Motor neuron (in vitro differentiated cells): ENCODE results near the gene PGLYRP4. TPM values are rescaled to one million over a fixed set of nuclear protein-coding genes. Genes with fewer than 3 reads are reported as not detected.

Experiments used
- ATAC-seq, 8 experiments: fragments of 200-7000 bp; cut with Tn5 transposase; replicated peaks in 6 of 8; 2 replicates each; pipeline ENCODE4 v1.8.0; 2021; ENCODE audit warnings: mild to moderate bottlenecking in 8 of 8, moderate library complexity in 8 of 8
- H3K27ac ChIP-seq, 2 donors: fragments of 250-450 bp; sonication (Bioruptor Pico); 2 replicates each; pipeline ENCODE4 v1.9.0; 2021; ENCODE audit warnings: antibody characterized with exemption in 2 of 2, mild to moderate bottlenecking in 2 of 2, moderate library complexity in 1 of 2
- H3K4me1 ChIP-seq, 2 donors: fragments of 250-450 bp; sonication (Bioruptor Pico); replicated peaks in 1 of 2; 2 replicates each; pipeline ENCODE4 v1.6.1; 2021; ENCODE audit warnings: antibody characterized with exemption in 2 of 2, mild to moderate bottlenecking in 2 of 2, moderate library complexity in 1 of 2
- H3K4me3 ChIP-seq, 5 donors: fragments of 250-450 bp; sonication (Bioruptor Pico); 2 replicates each; pipeline ENCODE4 v1.9.0; 2021; ENCODE audit warnings: antibody characterized with exemption in 5 of 5, mild to moderate bottlenecking in 5 of 5, moderate library complexity in 4 of 5
- WGBS, 10 experiments: fragments of 450-650 bp; shearing (Covaris generic); methylation state at CpG; one replicate each; pipeline ENCODE4 v1.0.0; 2022; 5-methylcytosine and 5-hydroxymethylcytosine counted together
- in situ Hi-C, 9 experiments: fragments of 400-800 bp; cut with MboI; loops; one replicate each; pipeline ENCODE4 v1.15.0; 2021; ENCODE audit warnings: low sequenced_read_pairs in 9 of 9, low pct_unique_long_range_greater_than_20kb in 2 of 9; ENCODE audit not compliant: unreplicated experiment in 9 of 9
- total RNA-seq, 8 experiments: library from RNA; unstranded; fragments of 300-600 nt; gene quantifications; 2 replicates each; pipeline versions ENCODE4 v1.2.3 to v1.2.4, GENCODE V29; 2022

PGLYRP4 gene
- total RNA-seq, result under 1 TPM in 2 of 8 experiments, not detected in 6; 0.17 to 0.66 TPM

GRCh38 chr1:153348511-153349362 lies at the start of gene PGLYRP4:
Gene PGLYRP4, minus strand, starts transcription at chr1:153348841. Its CDS starts 909 bp downstream, at chr1:153347932.
- H3K27ac ChIP-seq, result no peak within 1 kb of the TSS
- no peak within 1 kb of the TSS for H3K4me3 ChIP-seq
- H3K4me1 ChIP-seq, result peaks cover 0 to 6% of the 10 kb centered on the region in 2 donors
- ATAC-seq, result peak in 3 of 8 experiments; percentile 23 to 51 (median 30)
- 18 to 58% (median 47%) methylated on average over 2 to 7 of the region's 10 CpGs; no CpG with 5 or more reads in 3 of the 10 experiments for WGBS, 10 experiments
- in situ Hi-C loops, result no loop called here

- in situ Hi-C loops, result no loop called here
- H3K4me1 ChIP-seq, result no peaks in the 10 kb centered on the region
- 17 to 69% (median 51%) methylated on average over 1 to 4 of the region's 6 CpGs; no CpG with 5 or more reads in 6 of the 10 experiments for WGBS, 10 experiments
- ATAC-seq, result no peak
- no peak overlapping the region for H3K4me3 ChIP-seq
- no peak overlapping the region for H3K27ac ChIP-seq
Observed at GRCh38 chr1:153397924-153398651, 49.4 kb upstream of the PGLYRP4 start.

DNA sequence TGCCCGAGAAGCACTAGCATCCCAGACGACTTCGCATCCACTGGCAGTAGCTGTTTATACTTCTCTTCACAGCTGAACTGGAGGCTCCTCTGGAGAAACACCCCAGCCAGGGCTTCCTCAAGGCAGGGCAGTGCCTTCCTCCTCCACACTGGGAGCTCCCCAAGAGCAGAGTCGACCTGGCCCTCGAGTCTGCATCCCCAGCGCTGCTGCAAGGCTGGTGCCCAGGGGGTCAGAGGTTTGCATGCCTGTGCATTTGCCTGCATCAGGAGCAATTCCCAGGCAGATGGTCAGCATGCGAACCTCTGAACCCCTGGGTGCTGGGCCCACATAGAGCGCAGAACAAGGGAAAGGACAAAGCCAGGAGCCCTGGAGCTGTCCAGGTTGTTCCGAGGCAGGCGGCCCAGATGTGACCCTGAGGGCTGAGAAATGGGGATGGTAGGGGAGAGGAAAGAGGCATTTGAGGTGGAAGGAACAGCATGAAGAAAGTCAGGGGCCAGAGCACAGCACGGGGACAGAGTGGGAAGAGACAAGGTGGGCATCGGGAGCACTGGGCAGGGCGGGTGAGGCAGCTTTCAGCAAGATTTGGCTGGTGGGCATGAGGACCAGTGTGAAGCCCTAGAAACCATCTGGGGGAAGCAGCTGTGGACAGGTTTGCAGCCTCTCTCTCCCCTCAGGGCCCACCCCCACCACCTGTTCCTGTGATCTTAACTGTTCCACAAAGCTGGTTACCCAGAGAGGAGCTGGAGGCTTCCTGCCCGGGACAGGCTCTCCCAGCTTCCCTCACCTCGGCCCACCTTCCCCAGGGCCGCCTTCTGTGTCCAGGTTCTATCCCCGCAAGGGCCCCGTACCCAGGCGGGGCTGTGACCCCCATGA lies 48.6 kb upstream of the PGLYRP4 start:
- 0 to 100% (median 54%) methylated on average over 1 to 12 of the region's 19 CpGs; no CpG with 5 or more reads in 2 of the 10 experiments for WGBS, 10 experiments
- ATAC-seq, result no peak
- Histone ChIP-seq H3K27ac (no peak overlapping the region), H3K4me3 (no peak overlapping the region), H3K4me1 (no peaks in the 10 kb centered on the region)
- in situ Hi-C loops, result no loop called here

DNA sequence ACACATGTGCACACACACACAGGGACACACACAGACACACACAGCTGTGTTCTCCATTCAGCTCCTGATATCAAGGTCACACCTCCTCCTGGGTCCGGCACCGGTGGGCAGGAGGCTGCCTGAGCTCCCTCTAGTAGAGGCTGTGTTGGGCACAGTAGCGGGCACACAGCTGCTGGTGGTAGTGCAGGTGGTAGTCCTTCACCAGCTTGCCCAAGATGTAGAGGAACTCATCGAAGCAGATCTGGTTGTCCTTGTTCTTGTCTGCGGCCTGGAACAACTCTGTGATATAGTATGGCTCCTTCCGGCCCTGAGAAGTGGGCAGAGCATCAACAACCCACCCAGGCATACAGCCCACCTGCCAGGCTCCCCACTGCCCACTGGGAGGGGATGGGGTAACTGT lies 47.8 kb upstream of the PGLYRP4 start:
- 53 to 100% (median 71%) methylated on average over 2 to 6 of the region's 6 CpGs; no CpG with 5 or more reads in 6 of the 10 experiments for WGBS, 10 experiments
- in situ Hi-C loops, result no loop called here
- Histone ChIP-seq H3K4me1 (no peaks in the 10 kb centered on the region), H3K27ac (no peak overlapping the region), H3K4me3 (no peak overlapping the region)
- ATAC-seq, result no peak

GRCh38 chr1:153395776-153396175 lies 47.1 kb upstream of the PGLYRP4 start:
- no peak for ATAC-seq
- H3K27ac ChIP-seq, result no peak overlapping the region
- 47 to 100% (median 66%) methylated on average over 2 to 6 of the region's 6 CpGs; no CpG with 5 or more reads in 4 of the 10 experiments for WGBS, 10 experiments
- H3K4me1 ChIP-seq, result no peaks in the 10 kb centered on the region
- no peak overlapping the region for H3K4me3 ChIP-seq
- in situ Hi-C loops, result no loop called here

GRCh38 chr1:153395136-153395685 lies 46.6 kb upstream of the PGLYRP4 start:
- no peaks in the 10 kb centered on the region for H3K4me1 ChIP-seq
- ATAC-seq, result peak in 2 of 8 experiments; percentile 10 to 44
- H3K27ac ChIP-seq, result no peak overlapping the region
- in situ Hi-C loops, result no loop called here
- no peak overlapping the region for H3K4me3 ChIP-seq
- WGBS, 10 experiments, result 10 to 63% (median 37%) methylated on average over 1 to 6 of the region's 7 CpGs; no CpG with 5 or more reads in 4 of the 10 experiments

- no peak for ATAC-seq
- WGBS, 10 experiments, result 0 to 67% (median 52%) methylated on average over 1 to 5 of the region's 5 CpGs; no CpG with 5 or more reads in 3 of the 10 experiments
- in situ Hi-C loops, result no loop called here
Observed at GRCh38 chr1:153394391-153394790, 45.8 kb upstream of the PGLYRP4 start.

DNA sequence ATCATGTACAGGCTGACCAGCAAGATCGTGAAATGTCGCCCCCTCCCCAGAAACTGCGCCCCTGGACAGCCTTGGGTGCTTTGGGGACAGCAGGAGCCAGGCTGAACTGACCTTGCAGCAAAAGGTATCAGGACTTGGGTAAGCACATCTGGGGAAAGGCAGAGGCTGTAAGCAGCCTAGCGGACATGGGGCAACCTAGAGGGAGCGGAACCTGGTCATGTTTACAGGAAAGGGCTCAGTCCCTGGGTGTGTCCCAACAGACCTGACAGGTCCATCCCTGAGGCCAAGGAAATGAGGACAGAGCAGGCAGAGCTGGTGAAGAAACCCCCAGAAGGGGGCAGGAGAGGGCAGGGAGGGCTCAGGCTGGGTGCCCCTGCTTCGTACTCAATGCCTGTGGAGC lies 45.3 kb upstream of the PGLYRP4 start:
- Histone ChIP-seq H3K4me3 (no peak overlapping the region), H3K4me1 (no peaks in the 10 kb centered on the region), H3K27ac (no peak overlapping the region)
- ATAC-seq, result peak in 1 of 8 experiments; percentile 20
- WGBS, 10 experiments, result 20 to 100% (median 56%) methylated on average over 1 to 5 of the region's 6 CpGs; no CpG with 5 or more reads in 3 of the 10 experiments
- in situ Hi-C loops, result no loop called here

More at GRCh38 chr1:153394391-153394790, 45.8 kb upstream of the PGLYRP4 start:
- no peak overlapping the region for H3K27ac ChIP-seq
- H3K4me1 ChIP-seq, result no peaks in the 10 kb centered on the region
- H3K4me3 ChIP-seq, result no peak overlapping the region

DNA sequence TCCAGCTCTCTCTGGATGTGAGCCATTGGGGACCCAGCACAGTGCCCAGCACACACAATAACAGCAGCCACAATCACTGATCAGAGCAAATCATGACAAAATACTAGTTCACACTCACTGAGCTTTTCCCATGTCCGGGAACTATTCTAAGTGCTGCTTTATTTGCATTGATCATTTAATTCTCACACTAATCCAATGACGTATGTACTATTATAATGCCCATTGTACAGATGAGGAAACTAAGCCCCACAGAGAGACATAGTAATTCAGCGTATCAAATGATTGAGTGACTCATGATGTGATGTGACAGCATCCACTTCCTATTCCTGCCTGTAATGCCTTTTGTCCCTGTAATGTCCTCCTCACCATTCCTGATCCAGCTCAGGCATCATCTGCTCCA lies 44.2 kb upstream of the PGLYRP4 start:
- Histone ChIP-seq H3K4me3 (no peak overlapping the region), H3K4me1 (no peaks in the 10 kb centered on the region), H3K27ac (no peak overlapping the region)
- WGBS, 10 experiments, result 35 to 100% (median 76%) methylated on average over 1 to 3 of the region's 3 CpGs; no CpG with 5 or more reads in 2 of the 10 experiments
- in situ Hi-C loops, result no loop called here
- no peak for ATAC-seq

- in situ Hi-C loops, result no loop called here
- ATAC-seq, result peak in 3 of 8 experiments; percentile 57 to 81 (median 65)
- Histone ChIP-seq H3K27ac (no peak overlapping the region), H3K4me1 (no peaks in the 10 kb centered on the region), H3K4me3 (no peak overlapping the region)
- 0 to 86% (median 6%) methylated on average over 1 to 3 of the region's 3 CpGs; no CpG with 5 or more reads in 1 of the 10 experiments for WGBS, 10 experiments
Observed at GRCh38 chr1:153392258-153392657, 43.6 kb upstream of the PGLYRP4 start.

DNA sequence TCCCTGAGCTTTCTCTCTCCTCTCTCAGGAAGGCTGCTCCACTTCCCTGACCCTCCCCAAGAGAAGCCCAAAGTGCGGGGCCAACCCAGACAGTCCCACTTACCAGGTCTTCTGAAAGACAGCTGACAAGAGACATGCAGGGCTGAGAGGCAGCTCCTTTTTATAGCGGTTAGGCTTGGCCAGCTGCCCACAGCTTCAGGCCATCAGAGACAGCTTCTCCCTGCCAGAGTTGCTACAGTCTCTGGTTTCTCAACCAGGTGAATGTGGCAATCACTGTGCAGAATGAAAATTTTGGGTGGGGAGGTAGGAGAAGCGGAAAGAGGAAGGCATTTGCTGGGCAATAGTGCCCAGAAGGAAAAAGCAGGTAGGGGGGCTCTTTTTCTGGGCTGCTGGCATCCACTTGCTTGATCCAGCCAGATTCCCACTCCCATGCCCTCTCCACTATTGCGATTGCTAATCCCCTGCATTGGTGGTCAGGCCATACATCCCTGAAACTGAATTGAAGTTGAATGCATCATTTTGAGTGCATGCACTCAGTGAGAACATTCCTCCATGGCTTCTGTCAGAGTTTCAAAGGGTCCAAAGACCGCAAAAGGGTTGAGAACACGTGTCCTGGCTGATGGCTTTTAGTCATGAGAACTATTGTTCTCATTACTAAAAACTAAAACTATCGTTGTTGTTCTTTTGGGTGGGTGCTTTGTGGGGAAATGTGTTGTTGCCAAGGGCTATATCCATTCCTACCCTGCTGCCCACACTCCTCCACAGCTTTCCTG lies 42.5 kb upstream of the PGLYRP4 start, which contains the start of gene S100A8:
Gene S100A8, minus strand, starts transcription at position 136 of the 773 bp plus-strand sequence. CDS start 538 bp downstream, outside the sequence.
- Histone ChIP-seq H3K4me3 (no peak within 1 kb of the TSS), H3K27ac (no peak within 1 kb of the TSS), H3K4me1 (no peaks in the 10 kb centered on the region)
- peak in 3 of 8 experiments; percentile 42 to 64 (median 62) for ATAC-seq
- in situ Hi-C loops, result no loop called here
- WGBS, 10 experiments, result 0 to 70% (median 54%) methylated on average over 1 to 7 of the region's 7 CpGs; no CpG with 5 or more reads in 1 of the 10 experiments
